Lung microvascular endothelial cell (primary cell): ENCODE measurements around the gene WDR37. TPM values are rescaled to one million over a fixed set of nuclear protein-coding genes. Genes with fewer than 3 reads are reported as not detected.
"Not testable (repeated sequence)": the region's sequence is repeated elsewhere in the genome, so short reads cannot be mapped to it uniquely, and the experiment has no call there.

Experiments used
- DNase-seq, 2 donors: peaks; one replicate each; pipeline versions ENCODE4 v3.0.0 to v3.0.0-alpha.2; 2010; ENCODE audit warnings: low read depth in 2 of 2
- total RNA-seq: library from RNA; depleted of rRNA; stranded (reverse); fragments of >200 nt; gene quantifications from 2 replicates; pipeline ENCODE4 v1.2.1, GENCODE V29; 2014

The WDR37 gene
- total RNA-seq, 1 donor from 2014 or later = 17.3 TPM

DNA sequence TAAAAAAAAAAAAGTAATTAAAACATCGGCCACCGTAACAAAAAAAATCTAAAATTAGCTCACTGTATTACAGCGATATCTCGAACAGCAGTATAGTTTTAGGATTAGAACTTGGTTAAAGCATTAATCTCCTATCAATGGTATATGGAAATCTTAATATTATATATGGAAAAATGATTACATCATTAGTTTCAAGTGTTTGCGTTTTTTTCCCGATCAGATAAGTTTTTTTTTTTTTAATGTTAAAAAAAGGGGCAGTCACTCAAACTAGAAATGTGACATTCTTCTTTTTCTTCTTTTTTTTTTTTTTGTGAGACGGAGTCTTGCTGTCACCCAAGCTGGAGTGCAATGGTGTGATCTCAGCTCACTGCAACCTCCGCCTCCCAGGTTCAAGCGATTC is 14.7 kb upstream of the WDR37 start:
- DNase-seq = no peak

DNA sequence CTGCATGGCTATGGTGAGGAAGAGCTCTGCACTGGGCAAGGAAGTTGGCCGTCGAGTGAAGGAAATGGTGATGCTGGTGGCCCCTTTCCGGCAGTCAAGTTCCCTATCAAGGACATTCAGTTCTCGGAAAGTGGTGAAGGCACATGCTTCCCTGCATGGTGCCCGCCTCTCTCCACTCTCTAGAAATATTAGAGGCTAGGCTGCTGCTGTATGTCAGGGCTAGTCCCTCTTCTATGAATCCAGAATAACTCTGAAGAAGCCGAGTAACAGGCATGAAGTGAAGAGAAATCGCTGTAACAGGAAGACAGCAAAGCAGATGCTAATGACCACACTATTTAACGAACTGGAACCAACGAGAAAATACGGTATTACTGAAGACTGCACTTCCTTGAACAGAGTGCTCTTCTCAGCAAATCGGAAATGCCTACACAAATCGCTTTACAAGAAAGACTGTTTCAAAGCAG is 12.6 kb upstream of the WDR37 start:
- DNase-seq = peak; percentile 50 to 51

DNA sequence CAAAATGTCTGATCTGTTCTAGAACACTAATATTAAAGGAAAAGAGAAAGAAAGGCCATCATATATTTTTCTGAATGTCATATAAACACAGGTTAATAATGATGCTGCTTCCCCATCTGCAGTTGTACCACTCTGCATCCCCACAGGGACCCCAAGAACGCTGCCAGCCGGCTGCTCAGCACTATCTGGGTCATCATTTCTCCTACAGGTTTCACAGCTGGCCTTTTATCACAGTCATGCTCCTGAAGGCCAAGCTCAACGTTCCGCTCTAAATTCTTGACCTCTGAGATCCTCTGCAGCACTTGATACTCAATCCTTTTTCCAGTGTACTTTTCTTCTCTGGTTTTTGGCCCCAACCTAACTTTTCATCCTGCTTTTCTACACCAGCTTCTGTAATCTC is 12.0 kb upstream of the WDR37 start:
- no peak for DNase-seq

DNA sequence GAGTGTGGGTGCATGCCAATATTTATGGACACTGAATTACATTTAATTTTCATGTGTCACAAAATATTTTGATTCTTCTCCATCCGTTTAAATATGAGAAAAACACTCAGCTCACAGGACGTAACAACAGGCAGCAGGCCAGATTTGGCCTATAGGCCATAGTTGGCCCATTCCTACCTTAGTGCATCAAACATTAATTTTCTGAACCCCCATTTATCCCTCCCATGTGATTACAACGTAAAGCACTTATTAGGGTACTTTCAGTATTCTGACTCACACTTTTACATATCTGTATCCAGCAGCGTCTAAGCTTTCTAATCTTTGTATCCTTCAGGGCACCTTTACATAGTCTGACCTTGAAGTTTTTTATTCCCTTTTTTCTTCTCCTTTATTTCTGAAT is 11.2 kb upstream of the WDR37 start:
- no peak for DNase-seq

DNA sequence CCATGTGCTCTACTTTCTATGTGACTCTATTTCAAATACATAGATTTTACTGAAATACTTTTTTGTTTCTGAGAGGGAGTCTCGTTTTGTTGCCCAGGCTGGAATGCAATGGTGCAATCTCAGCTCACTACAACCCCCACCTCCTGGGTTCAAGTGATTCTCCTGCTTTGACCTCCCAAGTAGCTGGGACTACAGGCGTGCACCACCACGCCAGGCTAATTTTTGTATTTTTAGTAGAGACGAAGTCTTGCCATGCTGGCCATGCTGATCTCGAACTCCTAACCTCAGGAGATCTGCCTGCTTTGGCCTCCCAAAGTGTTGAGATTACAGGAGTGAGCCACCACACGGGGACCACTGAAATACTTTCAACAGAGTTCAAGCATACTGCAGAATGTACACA is 10.8 kb upstream of the WDR37 start:
- no peak for DNase-seq

DNA sequence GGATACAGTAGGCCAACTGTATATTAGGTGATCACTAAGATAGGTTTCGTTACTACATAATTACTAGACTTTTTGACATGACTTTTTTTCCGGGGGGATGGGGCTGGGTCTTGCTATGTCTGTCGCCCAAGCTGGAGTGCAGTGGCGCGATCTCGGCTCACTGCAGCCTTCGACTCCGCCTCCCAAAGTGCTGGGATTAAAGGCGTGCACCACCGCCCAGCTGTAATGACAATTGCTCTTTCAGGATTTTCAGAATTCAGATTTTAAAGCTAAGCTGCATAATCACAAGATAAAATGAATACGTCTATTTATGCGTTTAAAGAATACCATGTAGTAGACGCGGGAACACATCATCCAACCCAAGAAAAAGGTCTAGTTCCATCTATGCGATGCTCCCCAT is 8.2 kb upstream of the WDR37 start:
- DNase-seq = peak; percentile 19

DNA sequence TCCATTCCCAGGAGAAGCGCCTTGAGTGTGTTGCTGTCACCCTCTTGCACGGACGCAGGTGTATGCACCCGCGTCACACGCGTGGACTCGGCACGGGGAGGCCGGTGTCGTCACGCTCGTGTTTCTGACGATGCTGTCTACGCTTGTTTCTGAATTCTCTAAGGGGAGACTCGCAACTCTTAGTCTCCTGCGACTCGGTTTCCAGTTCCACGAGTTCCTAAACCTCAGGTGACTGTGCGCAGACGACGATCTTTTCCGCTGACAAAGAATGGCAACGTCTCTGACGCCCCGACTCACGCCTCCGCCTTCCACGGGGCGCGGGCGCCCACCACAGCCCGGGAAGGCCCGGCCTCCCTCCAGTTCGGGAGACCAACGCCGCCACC is 7.8 kb upstream of the WDR37 start:
- peak in 1 of 2 donors; percentile 67 for DNase-seq

DNA sequence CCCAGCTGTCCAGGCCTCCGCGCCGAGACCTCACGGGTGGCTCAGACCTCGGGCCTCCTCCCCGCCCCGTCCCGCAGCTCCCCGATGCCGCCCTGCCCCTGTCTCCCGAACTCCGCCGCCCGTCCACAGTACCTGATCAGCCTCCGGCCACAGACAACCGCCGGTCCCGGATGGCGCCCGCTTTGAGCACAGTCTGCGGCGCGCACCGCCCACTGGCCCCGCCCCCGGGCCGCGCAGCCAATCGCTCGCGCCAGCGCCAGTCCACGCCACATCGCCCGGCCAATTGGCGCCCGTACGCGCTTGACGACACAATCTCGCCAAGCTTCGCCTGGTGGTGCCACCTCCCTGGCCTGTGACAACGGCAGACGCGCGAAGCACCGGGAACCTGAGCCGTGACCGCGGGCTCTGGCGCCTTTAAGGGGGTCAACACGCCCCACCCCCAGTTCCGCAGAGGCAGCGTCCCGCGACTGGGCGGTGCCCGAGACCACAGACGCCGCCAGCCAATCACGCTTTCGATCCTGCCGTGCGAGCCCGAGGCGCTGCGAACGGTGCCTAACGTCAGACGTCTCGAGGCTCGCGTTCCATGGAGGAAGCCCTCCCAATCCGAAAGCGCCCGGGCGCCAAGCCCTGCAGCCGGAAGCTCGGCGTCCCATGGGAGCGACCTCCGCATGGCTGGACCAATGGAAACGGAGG is 7.3 kb upstream of the WDR37 start, which contains the start of gene IDI1:
Gene IDI1 (minus strand): TSS at position 388 of the 693 bp plus-strand sequence. CDS start 116 bp downstream, at position 272.
- peak; percentile 98 to 99 for DNase-seq

DNA sequence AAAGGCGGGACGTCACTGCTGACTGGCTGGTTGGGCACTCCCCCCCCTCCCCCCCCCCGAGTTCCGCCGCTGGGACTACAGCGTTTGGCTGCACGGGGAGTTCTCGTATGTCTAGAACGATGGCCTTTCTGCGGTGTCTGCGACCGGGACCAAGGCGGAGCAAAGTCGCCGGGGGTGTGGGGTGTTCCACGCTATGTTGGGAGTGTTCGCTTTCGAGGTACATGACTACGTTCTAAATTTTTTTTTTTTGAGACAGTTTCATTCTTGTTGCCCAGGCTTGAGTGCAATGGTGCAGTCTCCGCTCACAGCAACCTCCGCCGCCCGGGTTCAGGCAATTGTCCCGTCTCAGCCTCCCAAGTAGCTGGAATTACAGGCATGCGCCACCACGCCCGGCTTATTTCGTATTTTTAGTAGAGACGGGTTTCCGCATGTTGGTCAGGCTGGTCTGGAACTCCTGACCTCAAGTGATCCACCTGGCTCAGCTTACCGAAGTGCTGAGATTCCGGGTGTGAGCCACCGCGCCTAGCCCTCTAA is 6.7 kb upstream of the WDR37 start:
- peak in 1 of 2 donors; percentile 46 for DNase-seq

DNA sequence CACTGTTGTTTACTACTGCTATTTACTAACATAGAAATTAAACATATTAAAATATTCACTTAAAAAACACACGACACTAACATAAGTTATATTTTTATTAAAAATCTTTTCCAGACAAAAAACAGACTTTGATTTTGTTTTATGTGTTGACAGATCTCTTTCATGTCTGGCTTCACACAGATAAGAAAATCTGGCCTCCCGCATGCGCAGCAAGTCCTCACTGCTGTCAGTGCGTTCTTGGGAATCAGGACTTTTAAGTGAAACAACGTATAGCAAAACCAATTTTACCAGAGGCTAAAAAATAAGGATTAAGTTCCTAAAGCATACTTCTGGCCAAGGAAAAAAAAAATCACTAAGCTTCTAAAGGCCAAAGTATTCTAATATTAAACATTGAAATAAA is 6.0 kb upstream of the WDR37 start:
- DNase-seq = peak in 1 of 2 donors; percentile 53

DNA sequence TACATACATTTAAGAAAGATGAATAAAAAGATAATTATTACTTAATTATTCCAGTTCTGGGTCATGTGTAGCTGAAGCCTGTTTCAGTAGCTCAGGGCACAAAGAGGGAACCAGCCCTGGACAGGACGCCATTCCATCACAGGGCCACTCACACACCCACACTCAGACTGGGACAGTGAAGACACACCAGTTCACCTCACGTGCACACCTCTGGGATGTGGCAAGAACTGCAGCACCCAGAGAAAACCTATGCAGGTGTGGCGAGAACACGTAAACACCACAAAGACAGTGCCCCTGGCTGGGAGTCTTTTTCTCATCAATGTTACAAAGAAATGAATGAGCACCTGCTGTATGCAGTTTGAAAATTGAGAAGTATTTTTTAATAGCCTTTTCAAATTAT is 5.6 kb upstream of the WDR37 start:
- DNase-seq = no peak

DNA sequence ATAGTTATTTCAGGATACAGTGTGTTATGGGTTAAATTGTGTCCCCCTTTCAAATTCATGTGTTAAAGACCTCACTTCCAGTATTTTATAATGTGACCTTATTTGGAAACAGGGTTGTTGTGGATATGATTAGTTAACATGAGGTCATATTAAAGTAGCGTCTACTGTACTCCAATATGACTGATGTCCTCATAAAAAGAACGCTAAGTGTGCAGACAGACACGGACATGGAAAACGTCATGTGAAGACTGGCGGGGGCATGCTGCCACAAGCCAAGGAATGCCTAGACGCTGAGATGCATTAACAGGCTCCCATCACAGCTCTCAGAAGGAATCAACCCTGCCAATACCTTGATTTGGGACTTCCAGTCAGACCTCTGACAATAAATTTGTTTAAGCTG is 1.5 kb upstream of the WDR37 start:
- DNase-seq = no peak

DNA sequence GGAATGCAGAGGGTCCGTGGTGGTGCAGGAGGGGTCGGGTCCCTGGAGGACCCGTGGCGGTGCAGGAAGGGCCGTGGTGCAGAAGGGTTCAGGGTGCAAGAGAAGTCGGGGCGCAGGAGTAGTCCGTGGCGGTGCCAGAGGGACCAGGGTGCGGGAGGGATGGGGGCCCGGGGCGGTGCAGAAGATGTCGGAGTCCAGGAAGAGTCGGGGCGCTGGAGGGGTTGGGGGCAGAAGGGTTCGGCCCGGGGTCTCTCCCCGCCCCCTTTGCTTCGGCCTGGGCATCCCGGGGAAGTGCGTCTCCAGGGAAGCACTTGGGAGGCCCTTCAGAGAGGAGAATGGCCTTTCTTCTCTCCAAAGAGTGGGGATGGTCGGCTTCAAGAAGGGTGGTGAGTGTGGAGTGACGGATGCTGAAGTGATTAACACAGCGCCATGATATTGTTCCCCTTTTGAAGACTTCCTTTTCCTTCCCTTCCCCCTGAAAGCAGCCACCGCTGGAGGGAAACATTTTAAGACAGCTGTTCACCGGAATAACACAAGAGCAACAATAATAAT is 997 bp downstream of the WDR37 start:
- DNase-seq = peak; percentile 25 to 53

DNA sequence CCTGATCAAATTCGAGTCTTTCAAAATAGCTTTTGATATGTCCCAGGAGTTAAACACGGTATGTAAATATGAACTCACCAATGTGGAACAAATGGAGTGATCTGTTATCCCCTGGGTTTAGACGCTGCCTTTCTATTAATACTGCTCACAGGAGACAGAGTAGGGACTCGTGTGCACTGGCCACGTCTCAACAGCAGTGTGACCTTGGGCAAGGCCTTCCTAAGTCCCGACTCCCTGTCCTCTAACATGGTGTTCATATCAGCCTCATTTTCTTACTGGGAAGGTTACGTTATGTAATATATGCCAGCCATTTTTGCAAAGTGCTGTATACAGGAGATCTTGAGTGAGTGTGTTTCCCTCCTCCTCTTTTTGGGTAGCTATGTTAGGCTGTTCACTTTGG is 1.8 kb downstream of the WDR37 start:
- DNase-seq = no peak

DNA sequence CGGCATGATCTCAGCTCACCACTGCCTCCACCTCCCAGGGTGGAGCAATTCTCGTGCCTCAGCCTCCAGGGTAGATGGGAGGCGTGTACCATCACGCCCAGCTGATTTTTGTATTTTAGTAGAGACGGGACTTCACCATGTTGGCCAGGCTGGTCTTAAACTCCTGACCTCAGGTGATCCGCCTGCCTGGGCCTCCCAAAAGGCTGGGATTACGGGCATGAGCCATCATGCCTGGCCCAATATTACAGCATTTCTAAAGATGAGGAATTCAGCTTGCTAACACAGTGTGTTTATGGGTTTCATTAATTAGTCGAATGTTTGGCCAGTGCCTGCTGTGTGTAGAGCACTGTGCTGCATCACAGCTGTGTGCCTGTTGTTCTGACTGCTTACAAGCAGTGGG is 3.7 kb downstream of the WDR37 start:
- no peak for DNase-seq

DNA sequence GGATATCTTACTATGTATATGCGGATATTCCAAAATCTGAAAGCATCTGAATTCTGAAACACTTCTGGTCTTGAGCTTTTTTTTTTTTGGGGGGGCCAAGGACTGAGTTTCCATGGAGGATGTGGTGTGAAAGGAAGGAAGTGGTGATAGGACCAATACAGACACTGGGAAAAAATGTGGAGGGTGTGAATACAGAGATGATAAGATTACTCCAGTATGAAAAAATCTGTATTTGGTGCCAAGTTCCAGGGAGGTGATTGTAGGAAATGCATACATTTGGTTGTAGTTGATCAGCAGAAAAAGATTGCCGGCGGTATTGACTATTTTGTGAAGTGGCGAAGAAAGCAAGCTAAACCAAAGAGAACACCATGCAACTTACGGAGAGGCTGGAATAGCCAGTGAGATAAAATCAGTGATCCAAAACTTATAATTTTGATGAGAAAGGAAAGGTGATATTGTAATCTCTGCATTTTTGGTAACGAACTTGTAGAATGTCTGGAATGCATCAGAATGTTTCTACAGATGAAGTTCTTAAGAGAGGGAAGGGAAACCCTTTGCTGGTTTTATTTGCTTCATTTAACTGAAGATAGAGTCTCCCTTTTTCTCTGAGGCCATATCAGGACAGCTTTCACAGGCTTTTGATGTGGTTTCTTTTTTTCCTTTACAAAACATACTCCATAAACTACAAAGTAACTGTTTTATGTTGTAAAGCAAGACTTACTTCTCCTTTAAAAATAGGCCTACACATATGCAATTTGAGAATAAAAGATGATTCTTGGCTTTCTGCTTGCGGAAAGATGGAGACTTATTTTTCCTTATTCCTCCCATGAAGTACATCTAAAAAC is 6.0 kb downstream of the WDR37 start:
- DNase-seq = peak; percentile 71 to 78

DNA sequence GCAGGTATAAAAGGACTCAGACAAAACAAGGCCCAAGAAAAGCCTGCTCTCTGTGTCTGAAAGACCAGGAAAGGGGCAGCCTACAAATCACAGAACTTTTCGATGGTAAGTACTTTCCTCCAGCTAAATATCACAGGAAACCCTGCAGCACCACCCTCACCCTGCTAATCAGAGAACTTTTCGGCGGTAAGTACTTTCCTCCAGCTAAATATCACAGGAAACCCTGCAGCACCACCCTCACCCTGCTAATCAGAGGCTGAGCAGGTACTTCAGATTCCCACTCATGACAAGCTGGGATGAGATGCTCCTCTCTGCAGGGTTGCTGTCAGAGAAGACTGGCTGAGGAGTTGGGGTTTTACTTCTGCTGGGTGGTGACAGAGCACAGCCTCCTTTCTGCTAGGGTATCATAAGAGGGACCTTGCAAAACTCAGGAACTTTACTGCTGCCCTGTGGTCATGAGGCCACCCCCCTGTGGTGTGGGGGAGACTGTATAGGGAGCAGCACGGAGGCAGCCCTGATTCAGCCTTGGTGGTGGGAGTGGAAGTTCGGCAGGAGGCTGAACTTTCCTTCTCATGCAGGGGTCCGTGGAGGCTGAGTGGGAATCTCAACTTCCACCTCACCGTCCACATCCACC is 7.2 kb downstream of the WDR37 start:
- no peak for DNase-seq

DNA sequence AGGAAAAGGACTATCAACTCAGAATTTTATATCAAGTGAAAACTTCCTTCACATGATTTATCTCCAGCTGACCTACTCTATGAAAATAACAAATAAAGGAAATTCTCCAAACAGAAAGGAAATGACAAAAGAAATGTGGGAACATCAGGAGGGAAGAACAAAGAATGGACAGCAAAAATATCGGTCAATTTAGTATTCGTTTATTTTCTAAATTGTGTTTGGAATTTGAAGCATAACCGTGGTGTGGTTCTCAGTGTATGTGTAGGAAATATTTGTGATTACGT is 8.7 kb downstream of the WDR37 start:
- DNase-seq = peak; percentile 46 to 69

DNA sequence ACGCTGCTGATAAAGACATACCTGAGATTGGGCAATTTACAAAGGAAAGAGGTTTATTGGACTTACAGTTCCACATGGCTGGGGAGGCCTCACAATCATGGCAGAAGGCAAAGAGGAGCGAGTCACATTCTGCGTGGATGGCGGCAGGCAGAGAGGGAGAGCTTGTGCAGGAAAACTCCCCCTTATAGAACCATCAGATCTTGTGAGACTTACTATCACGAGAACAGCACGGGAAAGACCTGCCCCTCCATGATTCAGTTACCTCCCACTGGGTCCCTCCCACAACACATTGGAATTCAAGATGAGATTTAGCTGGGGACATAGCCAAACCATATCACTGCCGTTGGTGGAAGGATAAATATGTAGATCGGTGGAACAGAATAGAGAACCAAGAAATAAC is 10.5 kb downstream of the WDR37 start:
- not testable (repeated sequence) for DNase-seq

DNA sequence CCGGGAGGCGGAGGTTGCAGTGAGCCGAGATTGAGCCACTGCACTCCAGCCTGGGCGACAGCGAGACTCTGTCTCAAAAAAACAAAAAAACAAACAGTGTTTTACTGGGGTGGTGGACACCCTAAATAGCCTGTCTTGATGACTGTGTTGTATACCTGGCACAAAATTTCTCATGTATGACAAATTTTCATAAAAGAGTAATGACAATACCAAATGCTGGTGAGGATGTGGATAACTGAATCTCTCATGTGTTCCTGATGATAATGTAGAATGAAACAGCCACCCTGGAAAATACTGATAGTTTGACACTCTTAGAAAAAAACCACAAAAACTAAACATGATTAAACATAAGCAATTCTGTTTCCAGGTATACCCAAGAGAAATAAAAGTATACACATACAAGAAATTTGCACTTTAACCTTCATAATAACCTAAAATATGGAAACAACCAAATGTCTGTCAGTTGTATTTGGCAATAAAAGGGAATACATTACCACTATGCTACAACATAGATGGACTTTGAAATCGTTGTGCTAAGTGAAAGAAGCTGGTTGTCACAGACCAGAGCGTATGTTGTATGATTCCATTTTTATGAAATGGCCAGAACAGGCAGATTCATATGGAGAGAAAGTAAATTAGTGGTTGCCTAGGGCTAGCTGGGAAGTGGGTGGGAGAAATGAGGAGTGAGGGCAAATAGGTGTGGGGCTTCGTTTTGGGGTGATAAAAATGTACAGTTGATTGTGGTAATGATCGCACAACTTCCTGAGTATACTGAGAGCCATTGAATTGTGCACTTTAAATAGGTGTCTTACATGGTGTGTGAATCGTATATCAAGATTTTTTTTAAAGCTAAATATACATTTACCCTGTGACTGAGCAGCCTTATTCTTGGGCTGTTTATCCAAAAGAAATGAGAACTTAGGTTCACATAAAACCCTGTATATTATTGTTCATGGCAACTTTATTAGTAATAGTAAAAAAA is 12.5 kb downstream of the WDR37 start:
- DNase-seq = no peak

DNA sequence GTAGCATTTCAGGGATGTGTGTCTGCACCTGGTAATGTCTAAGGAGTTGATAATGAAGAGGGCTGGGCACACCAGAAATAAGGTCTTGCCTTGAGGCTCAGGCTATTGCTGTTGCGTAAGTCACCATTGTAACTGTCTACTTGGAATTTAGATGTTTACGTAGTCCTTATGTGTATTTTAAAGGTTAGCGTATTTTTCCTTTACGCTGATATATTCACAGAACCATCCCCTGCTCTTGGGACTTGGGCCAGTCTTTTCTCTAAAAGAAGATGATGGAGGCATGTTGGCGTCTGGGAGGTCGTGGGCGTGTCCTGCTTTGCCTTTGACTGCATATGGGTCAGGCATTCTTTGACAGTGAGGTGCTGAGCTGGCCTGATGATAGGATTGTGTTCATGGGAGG is 14.7 kb downstream of the WDR37 start:
- DNase-seq = no peak
